Activated naive CD4-positive, alpha-beta T cell treated with anti-CD3 and anti-CD28 coated beads, Interleukin-2, amount 50 U/mL, for 24 hours (primary cell): ENCODE measurements around the gene FTCDNL1.

ENCODE experiments used
- H3K27ac Mint-ChIP-seq: one replicate; pipeline ENCODE4 v1.8.0; 2021; ENCODE audit warnings: mild to moderate bottlenecking, mixed read lengths
- H3K27me3 Mint-ChIP-seq: one replicate; pipeline ENCODE4 v1.8.0; 2021; ENCODE audit warnings: mixed read lengths
- H3K36me3 Mint-ChIP-seq: one replicate; pipeline ENCODE4 v1.8.0; 2021; ENCODE audit warnings: mixed read lengths
- H3K4me1 Mint-ChIP-seq: one replicate; pipeline ENCODE4 v1.8.0; 2021; ENCODE audit warnings: mixed read lengths
- H3K4me3 Mint-ChIP-seq: one replicate; pipeline ENCODE4 v1.8.0; 2021; ENCODE audit warnings: mild to moderate bottlenecking, mixed read lengths
- H3K9me3 Mint-ChIP-seq: one replicate; pipeline ENCODE4 v1.8.0; 2021; ENCODE audit warnings: mixed read lengths

The FTCDNL1 gene

GRCh38 chr2:199743415-199744120 is 107.4 kb downstream of the FTCDNL1 start:
- Mint-ChIP-seq H3K36me3 (no peaks in the 10 kb centered on the region), H3K27me3 (peaks cover 6% of the 10 kb centered on the region), H3K4me3 (no peak overlapping the region), H3K4me1 (peaks cover 5% of the 10 kb centered on the region), H3K9me3 (no peaks in the 10 kb centered on the region), H3K27ac (no peak overlapping the region)

- no peak overlapping the region for H3K4me3 Mint-ChIP-seq
- no peaks in the 10 kb centered on the region for H3K9me3 Mint-ChIP-seq
- H3K4me1 Mint-ChIP-seq, result peaks cover 5% of the 10 kb centered on the region
- no peak overlapping the region for H3K27ac Mint-ChIP-seq
- H3K27me3 Mint-ChIP-seq, result peaks cover 10% of the 10 kb centered on the region
- H3K36me3 Mint-ChIP-seq, result no peaks in the 10 kb centered on the region
These were observed 108.1 kb downstream of the FTCDNL1 start for GRCh38 chr2:199742884-199743283.

GRCh38 chr2:199740111-199740428 is 110.9 kb downstream of the FTCDNL1 start:
- H3K4me3 Mint-ChIP-seq, result no peak overlapping the region
- no peak overlapping the region for H3K27ac Mint-ChIP-seq
- peaks cover 5% of the 10 kb centered on the region for H3K4me1 Mint-ChIP-seq

GRCh38 chr2:199739413-199740110 is 111.4 kb downstream of the FTCDNL1 start:
- H3K27me3 Mint-ChIP-seq, result peaks cover 10% of the 10 kb centered on the region
- no peaks in the 10 kb centered on the region for H3K9me3 Mint-ChIP-seq
- no peak overlapping the region for H3K27ac Mint-ChIP-seq
- H3K36me3 Mint-ChIP-seq, result no peaks in the 10 kb centered on the region
- H3K4me3 Mint-ChIP-seq, result no peak overlapping the region
- peaks cover 5% of the 10 kb centered on the region for H3K4me1 Mint-ChIP-seq

More at GRCh38 chr2:199740111-199740428, 110.9 kb downstream of the FTCDNL1 start:
- no peaks in the 10 kb centered on the region for H3K9me3 Mint-ChIP-seq
- H3K36me3 Mint-ChIP-seq, result no peaks in the 10 kb centered on the region
- H3K27me3 Mint-ChIP-seq, result peaks cover 10% of the 10 kb centered on the region

GRCh38 chr2:199738727-199739412 is 112.1 kb downstream of the FTCDNL1 start:
- no peaks in the 10 kb centered on the region for H3K36me3 Mint-ChIP-seq
- no peak overlapping the region for H3K27ac Mint-ChIP-seq
- no peak overlapping the region for H3K4me3 Mint-ChIP-seq
- peaks cover 5% of the 10 kb centered on the region for H3K4me1 Mint-ChIP-seq
- H3K27me3 Mint-ChIP-seq, result peaks cover 12% of the 10 kb centered on the region
- no peaks in the 10 kb centered on the region for H3K9me3 Mint-ChIP-seq

GRCh38 chr2:199734651-199735050 is 116.3 kb downstream of the FTCDNL1 start:
- no peaks in the 10 kb centered on the region for H3K36me3 Mint-ChIP-seq
- no peak overlapping the region for H3K4me3 Mint-ChIP-seq
- H3K9me3 Mint-ChIP-seq, result no peaks in the 10 kb centered on the region
- peaks cover under 1% of the 10 kb centered on the region for H3K4me1 Mint-ChIP-seq
- no peak overlapping the region for H3K27ac Mint-ChIP-seq
- H3K27me3 Mint-ChIP-seq, result peaks cover 14% of the 10 kb centered on the region

- H3K36me3 Mint-ChIP-seq, result no peaks in the 10 kb centered on the region
- H3K27me3 Mint-ChIP-seq, result peaks cover 18% of the 10 kb centered on the region
- H3K4me3 Mint-ChIP-seq, result no peak overlapping the region
- no peak overlapping the region for H3K27ac Mint-ChIP-seq
- no peaks in the 10 kb centered on the region for H3K4me1 Mint-ChIP-seq
- no peaks in the 10 kb centered on the region for H3K9me3 Mint-ChIP-seq
These were observed 117.0 kb downstream of the FTCDNL1 start for GRCh38 chr2:199734011-199734410.

- Mint-ChIP-seq H3K4me1 (no peaks in the 10 kb centered on the region), H3K36me3 (no peaks in the 10 kb centered on the region), H3K27ac (no peak overlapping the region), H3K9me3 (no peaks in the 10 kb centered on the region), H3K4me3 (no peak overlapping the region), H3K27me3 (peaks cover 29% of the 10 kb centered on the region)
These were observed 123.2 kb downstream of the FTCDNL1 start for GRCh38 chr2:199727801-199728200.

- no peak overlapping the region for H3K4me3 Mint-ChIP-seq
- peaks cover 29% of the 10 kb centered on the region for H3K27me3 Mint-ChIP-seq
- no peaks in the 10 kb centered on the region for H3K9me3 Mint-ChIP-seq
- no peaks in the 10 kb centered on the region for H3K36me3 Mint-ChIP-seq
- H3K27ac Mint-ChIP-seq, result no peak overlapping the region
- no peaks in the 10 kb centered on the region for H3K4me1 Mint-ChIP-seq
These were observed 123.7 kb downstream of the FTCDNL1 start for GRCh38 chr2:199727306-199727705.

- H3K27me3 Mint-ChIP-seq, result peaks cover 1% of the 10 kb centered on the region
- H3K36me3 Mint-ChIP-seq, result no peaks in the 10 kb centered on the region
- no peak overlapping the region for H3K4me3 Mint-ChIP-seq
These were observed 132.9 kb downstream of the FTCDNL1 start for GRCh38 chr2:199718074-199718473.

GRCh38 chr2:199717587-199717907 is 133.4 kb downstream of the FTCDNL1 start:
- Mint-ChIP-seq H3K27ac (no peak overlapping the region), H3K36me3 (no peaks in the 10 kb centered on the region), H3K9me3 (no peaks in the 10 kb centered on the region), H3K27me3 (peaks cover 4% of the 10 kb centered on the region), H3K4me3 (no peak overlapping the region), H3K4me1 (no peaks in the 10 kb centered on the region)

More at GRCh38 chr2:199718074-199718473, 132.9 kb downstream of the FTCDNL1 start:
- H3K27ac Mint-ChIP-seq, result no peak overlapping the region
- H3K4me1 Mint-ChIP-seq, result no peaks in the 10 kb centered on the region
- no peaks in the 10 kb centered on the region for H3K9me3 Mint-ChIP-seq

GRCh38 chr2:199716807-199717586 is 134.0 kb downstream of the FTCDNL1 start:
- no peak overlapping the region for H3K27ac Mint-ChIP-seq
- H3K4me1 Mint-ChIP-seq, result no peaks in the 10 kb centered on the region
- H3K27me3 Mint-ChIP-seq, result peaks cover 4% of the 10 kb centered on the region
- H3K4me3 Mint-ChIP-seq, result no peak overlapping the region
- H3K36me3 Mint-ChIP-seq, result no peaks in the 10 kb centered on the region
- no peaks in the 10 kb centered on the region for H3K9me3 Mint-ChIP-seq

GRCh38 chr2:199713746-199714145 is 137.2 kb downstream of the FTCDNL1 start:
- Mint-ChIP-seq H3K9me3 (no peaks in the 10 kb centered on the region), H3K4me1 (no peaks in the 10 kb centered on the region), H3K4me3 (no peak overlapping the region), H3K27me3 (peaks cover 6% of the 10 kb centered on the region), H3K36me3 (no peaks in the 10 kb centered on the region), H3K27ac (no peak overlapping the region)

- Mint-ChIP-seq H3K36me3 (peaks cover 2% of the 10 kb centered on the region), H3K27me3 (peaks cover 6% of the 10 kb centered on the region), H3K4me3 (no peak overlapping the region)
These were observed 140.4 kb downstream of the FTCDNL1 start for GRCh38 chr2:199710551-199710950.

More at GRCh38 chr2:199710551-199710950, 140.4 kb downstream of the FTCDNL1 start:
- Mint-ChIP-seq H3K27ac (no peak overlapping the region), H3K4me1 (no peaks in the 10 kb centered on the region), H3K9me3 (peaks cover 8% of the 10 kb centered on the region)
